ENCODE data around the gene VPS72.

The VPS72 gene

GRCh38 chr1:151132335-151133017 is 57.5 kb downstream of the VPS72 start:
- Mint-ChIP-seq H3K27ac (peak overlapping the region; percentile 89 to 96 (median 92)), H3K4me3 (peak overlapping the region; percentile 79 to 88 (median 86)), H3K36me3 (ENCODE audit: low read depth) (peaks cover 34% of the 10 kb centered on the region), H3K27me3 (ENCODE audit: low read depth) (peaks cover 13% of the 10 kb centered on the region), H3K4me1 (peaks cover 35% of the 10 kb centered on the region), H3K9me3 (no peaks in the 10 kb centered on the region)
- TF ChIP-seq CTCF (IDR thresholded peaks at IDR 0.05; ENCODE audit: unreplicated experiment in 3 of 3): no peak

- peaks cover 35% of the 10 kb centered on the region for H3K4me1 Mint-ChIP-seq
- peak overlapping the region; percentile 79 to 88 (median 86) for H3K4me3 Mint-ChIP-seq
- H3K27ac Mint-ChIP-seq: peak overlapping the region; percentile 89 to 96 (median 92)
- peaks cover 28% of the 10 kb centered on the region for H3K36me3 Mint-ChIP-seq (ENCODE audit: low read depth)
- no peaks in the 10 kb centered on the region for H3K9me3 Mint-ChIP-seq
- peaks cover 13% of the 10 kb centered on the region for H3K27me3 Mint-ChIP-seq (ENCODE audit: low read depth)
- TF ChIP-seq CTCF (IDR thresholded peaks at IDR 0.05; ENCODE audit: unreplicated experiment in 3 of 3): no peak
Measured at GRCh38 chr1:151131701-151132334, 58.2 kb downstream of the VPS72 start.

GRCh38 chr1:151130987-151131586 is 58.9 kb downstream of the VPS72 start:
- Mint-ChIP-seq H3K27me3 (ENCODE audit: low read depth) (peaks cover 13% of the 10 kb centered on the region), H3K27ac (peak overlapping the region; percentile 89 to 96 (median 92)), H3K4me1 (peaks cover 35% of the 10 kb centered on the region), H3K9me3 (no peaks in the 10 kb centered on the region), H3K36me3 (ENCODE audit: low read depth) (peaks cover 21% of the 10 kb centered on the region), H3K4me3 (peak overlapping the region; percentile 79 to 88 (median 86))
- TF ChIP-seq CTCF (IDR thresholded peaks at IDR 0.05; ENCODE audit: unreplicated experiment in 3 of 3): no peak

- no peaks in the 10 kb centered on the region for H3K9me3 Mint-ChIP-seq
- H3K4me1 Mint-ChIP-seq: peaks cover 25% of the 10 kb centered on the region
Measured at GRCh38 chr1:151128800-151129199, 61.2 kb downstream of the VPS72 start.

More at GRCh38 chr1:151128800-151129199, 61.2 kb downstream of the VPS72 start:
- Mint-ChIP-seq H3K4me3 (no peak overlapping the region), H3K36me3 (ENCODE audit: low read depth) (peaks cover 5% of the 10 kb centered on the region), H3K27me3 (ENCODE audit: low read depth) (peaks cover 13% of the 10 kb centered on the region), H3K27ac (no peak overlapping the region)
- no peak for TF ChIP-seq CTCF (IDR thresholded peaks at IDR 0.05; ENCODE audit: unreplicated experiment in 3 of 3)
